HG03280 (cell line): Measurements from ENCODE around the gene FAM43A.

ENCODE experiments used
- ATAC-seq: cut with Tn5 transposase; IDR thresholded peaks from one replicate; pipeline ENCODE4 v1.9.1; 2021; ENCODE audit warnings: mild to moderate bottlenecking, moderate library complexity; ENCODE audit not compliant: unreplicated experiment

The FAM43A gene

DNA sequence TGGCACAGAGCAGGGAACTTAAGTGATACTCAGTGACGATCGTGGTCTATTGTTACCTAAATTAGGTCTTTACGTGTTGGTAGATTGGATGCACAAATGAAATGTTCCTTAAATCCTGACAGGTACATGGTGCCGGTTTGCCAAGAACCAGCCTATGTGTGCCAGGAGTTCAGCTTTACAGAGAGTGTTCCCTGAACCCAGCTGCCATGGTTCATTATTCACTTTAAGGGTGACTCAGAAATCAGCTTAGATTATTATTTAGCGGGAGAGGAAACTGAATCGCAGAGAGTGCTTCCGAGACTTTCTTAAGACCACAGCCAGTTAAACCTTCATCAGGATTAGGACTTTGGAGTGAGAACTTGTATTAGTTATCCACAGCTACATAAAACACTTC lies 21.5 kb downstream of the FAM43A start:
- no peak for ATAC-seq

DNA sequence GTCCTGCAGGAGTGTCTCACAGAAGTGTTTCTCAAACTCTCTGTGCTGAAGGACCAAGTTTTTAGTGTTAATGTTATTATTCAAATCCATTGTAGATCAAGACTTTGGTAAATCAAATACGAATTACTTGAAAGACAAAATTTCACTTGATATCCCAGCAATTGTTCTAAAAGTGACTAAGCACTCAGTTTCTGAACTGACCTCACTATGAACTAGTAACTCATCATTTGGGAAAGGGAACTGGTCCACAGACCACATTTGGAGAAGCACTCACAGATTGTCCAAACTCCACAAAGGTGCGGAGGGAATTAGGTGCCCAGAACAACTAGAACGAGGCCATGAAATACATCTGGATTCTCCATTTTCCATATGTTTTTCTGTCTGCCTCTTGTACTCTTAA lies 25.6 kb downstream of the FAM43A start:
- ATAC-seq, result no peak

DNA sequence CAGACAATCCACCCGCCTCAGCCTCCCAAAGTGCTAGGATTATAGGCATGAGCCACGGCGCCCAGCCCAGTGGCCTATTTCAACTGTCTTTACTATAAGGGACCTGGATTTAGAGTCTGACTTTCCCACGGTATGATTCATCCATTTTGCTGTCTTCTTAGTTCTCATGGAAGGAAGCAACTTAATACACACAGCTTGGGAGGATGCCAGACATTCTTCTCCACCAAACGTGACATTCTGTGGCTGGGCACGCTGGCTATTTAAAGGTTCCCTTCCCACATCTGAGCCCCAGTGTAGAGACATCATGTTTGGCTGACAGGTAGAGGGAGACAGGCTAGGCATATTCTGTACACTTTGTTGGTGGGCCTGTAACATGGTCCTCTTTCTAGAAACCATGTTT lies 26.2 kb downstream of the FAM43A start:
- no peak for ATAC-seq

DNA sequence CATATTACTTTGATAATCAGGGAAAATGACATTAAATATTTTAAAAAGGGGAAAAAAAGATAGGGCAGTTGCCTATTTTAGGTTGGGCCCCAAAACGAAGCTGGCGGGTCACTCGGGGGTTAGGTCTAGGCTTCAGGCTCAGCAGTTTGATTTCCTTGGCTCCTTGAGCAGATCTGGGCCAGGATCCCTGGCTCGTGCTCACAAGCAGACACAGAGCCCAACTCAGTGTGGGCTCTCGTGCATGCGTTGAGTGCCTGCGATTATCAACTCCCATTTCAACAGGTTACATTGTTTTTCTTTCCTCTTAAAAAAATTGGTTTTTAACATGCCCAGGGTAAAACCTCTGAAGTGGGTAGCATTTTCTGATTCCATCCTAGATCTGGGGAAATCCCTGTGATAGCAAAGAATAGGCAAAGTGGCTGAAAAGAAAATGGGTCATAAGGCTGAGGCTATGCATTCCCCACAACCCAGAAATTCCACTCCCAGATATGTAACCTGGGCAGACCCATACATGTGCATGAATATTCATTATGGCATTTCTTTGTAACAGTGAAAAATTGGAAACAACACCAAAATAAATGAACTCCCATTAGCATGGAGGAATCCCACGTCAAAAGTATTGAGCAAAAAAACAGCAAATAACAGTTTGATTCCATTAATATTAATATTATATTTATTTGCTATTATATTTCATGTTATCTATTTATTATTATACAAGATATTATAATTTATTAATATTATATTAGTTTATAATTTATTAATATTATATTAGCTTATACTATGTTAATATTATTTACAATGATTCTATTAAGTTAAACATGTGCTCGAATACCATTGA lies 27.8 kb downstream of the FAM43A start:
- ATAC-seq, result no peak

DNA sequence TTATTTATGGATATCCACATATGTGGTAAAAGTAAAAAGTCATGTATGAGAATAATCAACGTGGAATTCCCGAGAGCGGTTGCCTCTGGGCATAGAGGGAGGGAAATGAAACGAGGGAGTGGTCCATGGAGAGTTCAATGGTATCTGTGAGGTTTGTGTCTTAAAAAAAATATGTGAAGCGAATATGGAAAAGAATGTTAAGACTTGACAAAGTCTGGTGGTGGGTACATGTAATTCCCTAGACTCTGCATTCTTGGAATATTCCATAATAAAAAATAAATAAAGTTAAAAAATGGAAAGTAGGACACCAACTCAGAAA lies 28.4 kb downstream of the FAM43A start:
- ATAC-seq, result no peak

DNA sequence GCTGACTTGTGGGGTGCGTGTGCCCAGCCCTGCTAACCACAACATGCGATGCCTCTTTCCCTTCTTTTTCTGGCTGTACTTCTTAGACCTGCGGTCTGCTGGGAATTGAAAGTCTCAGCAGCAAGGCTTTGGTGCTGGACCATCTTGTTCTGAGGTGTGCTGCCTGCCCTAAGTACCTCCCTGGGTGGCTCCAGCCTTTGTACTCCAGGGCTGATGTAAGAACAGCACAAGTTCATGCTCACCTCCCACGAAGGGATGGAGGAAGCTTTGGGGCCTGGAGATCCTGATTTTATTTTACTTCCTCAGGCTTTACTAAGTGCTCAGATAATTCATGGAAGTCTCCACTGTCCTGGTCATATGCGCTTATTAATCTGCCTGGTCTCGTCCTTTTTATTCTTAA lies 28.9 kb downstream of the FAM43A start:
- ATAC-seq, result no peak

DNA sequence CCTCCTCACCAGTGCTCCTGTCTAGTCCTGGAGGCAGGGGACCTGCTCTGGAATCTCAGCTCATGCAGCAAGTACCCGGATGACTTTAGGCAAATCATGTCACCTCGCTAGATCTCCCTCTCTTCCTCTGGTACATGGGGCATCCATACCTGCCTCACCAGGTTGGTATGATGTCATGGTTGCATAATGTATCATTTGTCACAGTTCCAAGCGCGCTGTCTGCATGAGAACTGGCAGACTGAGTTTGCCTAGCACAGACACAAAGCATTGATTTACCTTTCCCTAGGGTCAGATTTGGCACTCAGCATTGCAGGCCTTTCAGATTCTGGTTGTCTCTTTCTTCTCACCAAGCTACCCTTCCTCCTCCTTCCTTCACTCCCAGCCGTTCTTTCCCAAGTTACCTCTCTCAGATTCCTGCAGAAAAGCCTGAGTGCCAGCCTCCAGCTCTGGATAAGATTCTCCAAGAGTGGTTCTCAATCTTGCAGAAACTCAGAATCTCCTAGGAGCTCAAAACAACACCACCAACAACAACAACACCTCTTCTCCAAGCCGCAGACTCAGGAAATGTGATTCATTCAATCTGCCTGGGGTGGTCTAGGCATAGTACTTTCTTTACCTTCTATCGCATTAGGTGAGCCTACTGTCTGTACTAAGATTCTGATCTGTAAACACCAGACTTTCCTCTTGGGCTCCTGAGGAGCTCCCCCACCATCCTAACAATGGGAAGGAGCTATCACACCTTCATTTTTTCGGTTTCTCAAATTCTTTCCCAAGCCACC lies 29.5 kb downstream of the FAM43A start:
- no peak for ATAC-seq

DNA sequence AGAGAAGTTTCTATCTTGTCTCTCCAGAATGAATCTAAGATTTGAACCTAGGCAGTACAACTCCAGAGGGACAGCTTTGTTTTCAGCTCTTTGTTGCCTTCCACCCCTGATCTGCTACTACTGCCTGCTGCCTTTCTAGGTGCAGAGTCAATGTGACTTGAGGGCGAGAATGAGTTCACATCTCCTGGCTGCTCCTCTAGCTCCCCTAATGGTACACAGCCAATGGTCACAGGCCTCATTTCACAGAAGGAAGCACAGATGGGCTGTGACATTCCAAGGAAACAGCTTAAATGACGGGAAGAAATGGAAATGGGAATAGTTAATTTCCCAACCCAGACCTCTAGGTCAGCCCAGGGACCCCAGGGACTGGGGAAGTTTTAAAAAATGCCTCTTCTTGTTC lies 32.4 kb downstream of the FAM43A start:
- no peak for ATAC-seq

DNA sequence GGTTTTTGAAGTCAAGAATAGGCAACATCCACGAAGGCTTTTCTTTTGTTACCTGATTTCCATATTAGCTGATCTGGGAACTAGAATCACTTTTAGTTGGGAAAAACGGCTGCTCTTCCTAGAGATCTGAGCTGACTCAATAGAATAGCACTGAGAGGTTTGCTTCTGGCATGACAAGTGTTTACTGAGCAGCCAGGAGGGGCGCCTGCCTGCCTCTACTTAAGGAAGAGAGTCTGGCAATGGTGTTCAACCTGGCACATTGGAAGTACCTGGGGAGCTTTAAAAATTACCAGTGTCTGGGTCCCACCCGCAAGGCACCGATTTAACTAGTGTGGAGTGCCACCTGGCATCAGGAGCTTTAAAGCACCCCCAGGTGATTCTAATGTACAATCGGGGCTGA lies 34.4 kb downstream of the FAM43A start:
- no peak for ATAC-seq

DNA sequence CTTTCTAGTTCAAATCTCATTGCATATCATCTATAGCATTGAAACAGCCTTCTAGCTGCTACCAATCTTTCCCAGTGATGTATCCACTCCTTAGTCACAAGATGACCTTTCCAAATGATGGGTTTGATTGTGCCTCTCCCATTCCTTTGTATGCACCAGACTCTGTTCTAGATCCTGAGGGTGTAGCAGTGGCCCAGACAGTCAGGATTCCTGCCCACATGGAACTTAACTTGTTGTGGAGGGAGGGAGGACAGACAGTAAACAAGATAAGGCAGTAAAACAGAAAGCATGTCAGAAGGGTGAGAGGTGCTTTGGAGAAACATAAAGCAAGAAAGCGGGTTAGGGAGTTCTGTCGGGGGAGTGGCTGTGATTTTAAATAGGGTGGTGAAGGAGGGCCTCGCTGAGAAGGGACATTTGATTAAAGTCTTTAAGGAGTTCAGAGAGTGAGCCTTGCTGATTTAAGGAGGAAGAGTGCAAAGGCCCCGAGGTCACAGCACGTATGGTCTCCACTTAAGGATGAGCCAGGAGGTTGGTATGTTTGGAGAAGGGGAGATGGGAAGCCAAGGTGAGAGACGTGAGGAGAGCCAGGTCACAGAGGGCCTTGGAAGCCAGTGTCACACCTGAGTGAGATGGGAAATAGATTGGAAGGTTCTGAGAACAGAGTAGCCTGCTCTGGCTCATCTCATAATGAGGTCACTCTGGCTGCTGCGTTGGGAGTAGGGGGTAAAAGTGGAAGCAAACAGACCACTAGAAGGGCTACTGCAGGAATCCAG lies 38.3 kb downstream of the FAM43A start:
- ATAC-seq, result no peak

DNA sequence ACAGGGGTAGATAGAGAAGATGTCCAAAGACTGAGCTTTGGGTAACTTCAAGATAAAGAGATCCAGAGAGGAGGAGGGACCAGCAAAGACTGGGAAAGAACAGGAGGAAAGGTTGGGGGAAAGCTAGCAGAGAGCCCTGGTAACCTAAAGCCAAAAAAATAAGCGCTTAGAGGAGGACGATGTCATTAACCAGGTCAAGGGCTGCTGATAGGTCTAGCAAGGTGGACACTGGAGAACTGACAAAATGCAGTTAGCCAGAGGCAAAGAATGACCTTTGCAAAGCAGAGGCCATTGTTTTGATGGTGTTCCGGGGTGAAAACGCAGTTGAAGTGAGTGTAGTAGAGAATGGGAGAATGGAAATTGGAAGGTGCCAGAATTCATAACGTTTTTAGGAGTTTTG lies 39.7 kb downstream of the FAM43A start:
- no peak for ATAC-seq

DNA sequence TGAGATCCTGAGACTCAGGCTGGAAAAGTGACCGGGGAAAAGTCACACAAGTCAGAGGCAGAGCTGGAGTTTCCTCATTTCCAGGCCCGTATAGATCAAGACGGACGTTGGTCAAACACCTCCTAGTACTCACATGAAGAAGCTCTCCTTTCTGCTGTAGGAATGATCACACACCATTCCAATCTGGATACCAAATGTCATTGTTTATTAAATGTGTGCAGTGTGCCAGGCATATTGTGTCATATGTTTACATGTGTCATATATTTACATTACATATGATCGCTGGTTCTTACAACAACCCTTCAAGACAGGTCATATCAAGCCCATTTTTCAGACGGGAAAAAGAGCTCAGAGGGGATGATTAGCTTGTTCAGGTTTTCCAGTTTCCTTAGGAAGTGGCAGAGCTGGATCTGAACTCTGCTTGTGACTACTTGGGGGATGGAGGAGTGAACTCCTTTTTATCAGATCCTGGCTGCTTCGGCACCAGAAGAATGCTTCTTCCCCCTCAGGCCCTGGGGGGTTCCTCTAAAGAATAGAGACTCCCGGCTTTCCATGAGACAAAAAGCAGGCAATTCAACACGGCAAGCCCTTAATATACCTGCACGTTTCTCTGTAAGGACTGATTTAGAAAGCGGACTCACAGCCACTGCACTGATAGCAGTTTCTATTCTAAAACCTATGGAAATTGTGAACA lies 41.9 kb downstream of the FAM43A start:
- ATAC-seq, result no peak

DNA sequence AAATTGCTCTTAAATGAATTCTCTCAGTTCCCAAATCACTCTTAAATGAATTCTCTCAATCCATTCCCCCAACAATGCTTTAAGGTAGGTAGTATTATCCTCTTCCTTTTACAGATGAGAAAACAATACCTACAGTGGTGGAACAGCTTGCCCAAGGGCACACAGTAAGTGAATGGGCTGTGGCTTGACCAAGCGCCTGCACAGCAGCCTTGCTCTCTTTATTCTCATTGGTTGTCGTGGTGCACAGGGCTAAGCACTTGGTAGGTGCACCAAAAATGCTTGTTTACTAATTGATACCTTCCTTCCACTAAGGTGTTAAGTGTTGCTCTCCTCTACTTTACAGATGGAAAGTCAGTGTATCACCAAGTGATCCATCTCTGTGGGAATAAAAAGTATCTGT lies 43.3 kb downstream of the FAM43A start:
- ATAC-seq, result no peak

DNA sequence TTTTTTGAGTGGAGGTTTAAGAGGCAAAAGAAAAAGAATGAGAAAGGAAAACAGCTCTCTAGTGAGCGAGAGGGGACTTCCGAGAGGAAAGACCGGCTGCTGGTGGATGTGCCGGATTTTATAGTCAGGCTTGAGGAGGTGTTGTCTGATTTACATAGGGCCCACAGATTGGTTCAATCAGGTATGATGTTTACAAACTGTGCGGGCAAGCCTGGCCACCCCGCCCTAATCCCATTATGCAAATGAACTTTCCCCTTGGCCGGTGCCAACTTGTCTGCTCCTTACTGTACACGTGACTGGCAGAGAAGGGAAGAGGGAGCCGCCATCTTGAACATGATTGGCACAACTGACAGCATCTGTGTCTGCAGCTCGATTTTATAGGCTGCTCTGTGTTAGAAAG lies 44.7 kb downstream of the FAM43A start:
- no peak for ATAC-seq

DNA sequence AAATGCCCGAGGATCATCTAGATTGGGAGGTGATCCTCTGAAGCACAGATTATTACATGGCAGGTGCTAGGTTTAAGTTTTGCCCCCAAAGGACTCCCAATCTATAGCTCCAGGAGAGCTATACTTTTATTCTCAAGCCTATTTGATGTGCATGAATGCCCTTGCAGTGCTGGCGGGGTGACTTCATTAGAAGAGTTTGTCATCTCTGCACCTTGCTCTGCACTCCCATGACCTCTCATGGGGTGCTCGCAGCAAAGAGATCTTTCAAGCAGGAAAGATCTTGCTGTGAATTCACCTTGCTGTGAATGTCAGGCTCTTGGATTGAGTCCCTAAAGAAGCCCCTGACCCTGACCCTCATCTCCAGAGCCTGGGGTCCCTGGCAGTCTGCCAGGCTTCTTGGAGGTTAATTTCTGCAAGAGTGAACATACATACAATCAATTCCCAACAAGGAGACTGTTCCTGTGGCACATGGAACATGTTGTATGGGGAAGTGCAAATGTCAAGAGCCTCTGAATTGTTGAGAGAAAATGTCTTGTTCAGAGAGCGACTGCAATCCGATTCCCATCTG lies 45.9 kb downstream of the FAM43A start:
- no peak for ATAC-seq

DNA sequence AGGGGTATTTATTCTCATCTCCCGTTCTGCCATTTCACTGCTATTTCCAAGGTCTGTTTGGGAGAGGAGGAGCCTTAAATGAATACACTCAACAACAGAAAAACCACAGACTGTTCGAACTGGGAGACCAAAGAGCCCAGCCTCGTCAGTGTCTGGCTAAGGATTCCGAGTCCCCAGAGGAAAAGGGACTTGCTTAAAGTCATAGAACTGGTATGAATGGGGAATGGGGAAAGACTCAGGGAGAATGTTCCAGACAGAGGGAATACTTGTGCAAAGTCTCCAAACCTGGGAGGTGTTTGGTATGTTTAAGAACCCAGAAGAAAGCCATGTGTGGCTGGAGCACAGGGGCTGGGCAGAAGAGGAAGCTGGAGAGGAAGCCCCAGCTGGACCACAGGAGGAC lies 46.9 kb downstream of the FAM43A start:
- no peak for ATAC-seq

DNA sequence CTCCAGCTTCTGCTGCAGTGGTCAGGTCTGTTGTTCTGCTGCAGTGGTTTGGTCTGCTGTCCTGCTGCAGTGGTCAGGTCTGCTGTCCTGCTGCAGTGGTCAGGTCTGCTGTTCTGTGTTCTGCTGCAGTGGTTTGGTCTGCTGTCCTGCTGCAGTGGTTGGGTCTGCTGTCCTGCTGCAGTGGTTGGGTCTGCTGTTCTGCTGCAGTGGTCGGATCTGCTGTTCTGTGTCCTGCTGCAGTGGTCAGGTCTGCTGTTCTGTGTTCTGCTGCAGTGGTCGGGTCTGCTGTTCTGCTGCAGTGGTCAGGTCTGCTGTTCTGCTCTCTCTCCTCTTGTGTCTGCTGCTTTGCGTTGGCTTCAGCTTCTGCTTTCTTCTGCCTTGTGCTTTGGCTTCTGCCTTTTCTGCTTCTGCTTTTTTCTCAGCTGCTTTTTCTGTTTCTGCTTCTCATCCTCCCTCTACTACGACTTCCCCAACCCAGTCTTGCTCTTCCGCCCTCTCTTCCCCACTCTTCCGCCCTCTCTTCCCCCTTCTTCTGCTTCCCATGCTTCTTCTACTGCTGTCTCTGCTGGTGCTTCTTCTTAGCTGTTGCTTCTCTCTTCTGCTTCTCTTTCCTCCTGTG lies 50.7 kb downstream of the FAM43A start:
- no peak for ATAC-seq

DNA sequence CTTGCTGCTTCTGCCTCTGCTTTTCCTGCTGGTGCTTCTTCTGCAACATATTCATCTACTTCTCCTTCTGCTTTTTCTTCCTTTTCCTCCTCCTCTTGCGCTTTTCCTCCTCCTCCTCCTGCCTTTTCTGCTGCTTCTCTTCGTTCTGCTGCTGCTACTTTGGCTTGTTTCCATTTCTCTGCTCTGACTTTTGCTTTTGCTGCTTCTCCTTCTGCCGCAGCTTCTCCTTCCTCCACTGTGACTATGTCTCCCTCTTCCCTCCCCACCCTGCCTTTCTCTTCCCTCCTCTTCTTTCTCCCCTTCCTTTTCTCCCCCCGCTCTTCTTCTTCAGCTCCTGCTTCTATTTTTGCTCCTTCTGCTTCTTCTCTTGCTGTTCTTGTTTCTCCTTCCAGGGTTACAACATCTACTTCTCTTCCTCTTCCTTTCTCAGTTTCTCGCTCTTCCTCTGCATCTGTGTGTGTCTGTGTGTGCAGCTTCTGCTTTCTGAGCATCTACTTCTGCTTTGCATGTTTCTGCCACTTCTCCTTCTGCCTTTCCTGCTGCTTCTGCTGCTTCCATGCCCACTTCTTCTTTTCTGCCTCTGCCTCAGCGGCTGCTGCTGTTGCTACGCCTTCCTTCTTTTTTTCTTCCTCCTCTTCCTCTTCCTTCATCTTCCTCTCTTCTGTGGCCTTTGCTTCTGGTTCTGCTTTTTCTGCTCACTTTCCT lies 51.4 kb downstream of the FAM43A start:
- ATAC-seq, result no peak
